Measurements from ENCODE around the gene TMEM121. TPM values are rescaled to one million over a fixed set of nuclear protein-coding genes. Genes with fewer than 3 reads are reported as not detected.
"Not testable (repeated sequence)": the region's sequence is repeated elsewhere in the genome, so short reads cannot be mapped to it uniquely, and the experiment has no call there.

TMEM121 gene
- total RNA-seq, 1 experiment from 2014 or later: 0.36 TPM

GRCh38 chr14:105570482-105570881 is 44.1 kb downstream of the TMEM121 start:
- DNase-seq (ENCODE audit: low read depth): no peak

GRCh38 chr14:105571181-105571951 is 45.0 kb downstream of the TMEM121 start:
- not testable (repeated sequence) for DNase-seq (ENCODE audit: low read depth)

GRCh38 chr14:105572063-105572462 is 45.7 kb downstream of the TMEM121 start:
- not testable (repeated sequence) for DNase-seq (ENCODE audit: low read depth)

GRCh38 chr14:105573841-105574240 is 47.5 kb downstream of the TMEM121 start:
- not testable (repeated sequence) for DNase-seq (ENCODE audit: low read depth)

- not testable (repeated sequence) for DNase-seq (ENCODE audit: low read depth)
These were observed 48.0 kb downstream of the TMEM121 start for GRCh38 chr14:105574411-105574810.

GRCh38 chr14:105575016-105575700 is 48.8 kb downstream of the TMEM121 start:
- DNase-seq (ENCODE audit: low read depth): not testable (repeated sequence)

GRCh38 chr14:105576525-105577088 is 50.2 kb downstream of the TMEM121 start:
- DNase-seq (ENCODE audit: low read depth): no peak

- DNase-seq (ENCODE audit: low read depth): no peak
These were observed 51.0 kb downstream of the TMEM121 start for GRCh38 chr14:105577314-105577861.

GRCh38 chr14:105578070-105578469 is 51.7 kb downstream of the TMEM121 start:
- no peak for DNase-seq (ENCODE audit: low read depth)

- DNase-seq (ENCODE audit: low read depth): not testable (repeated sequence)
These were observed 52.8 kb downstream of the TMEM121 start for GRCh38 chr14:105579221-105579620.

Other genes starting within 250 kb of the TMEM121 start
- 13.7 and 13.9 TPM in 2 replicates for gene BRF1, start 225.6 kb upstream of the TMEM121 start, total RNA-seq (2014; rRNA removed; shearing (Covaris generic))
- gene PACS2, start 211.8 kb upstream of the TMEM121 start, total RNA-seq (2014; rRNA removed; shearing (Covaris generic)): 18.1 and 18.6 TPM in 2 replicates
- not detected in 2 replicates for gene TEX22, start 128.0 kb upstream of the TMEM121 start, total RNA-seq (2014; rRNA removed; shearing (Covaris generic))
- gene MTA1, start 106.8 kb upstream of the TMEM121 start, total RNA-seq (2014; rRNA removed; shearing (Covaris generic)): 15.3 and 18.4 TPM in 2 replicates
- gene CRIP2, start 51.8 kb upstream of the TMEM121 start, total RNA-seq (2014; rRNA removed; shearing (Covaris generic)): 120 and 146 TPM in 2 replicates
- 0.12 TPM in 1 of 2 replicates, not detected in the other for gene CRIP1, start 39.7 kb upstream of the TMEM121 start, total RNA-seq (2014; rRNA removed; shearing (Covaris generic))
- gene TEDC1, start 35.3 kb upstream of the TMEM121 start, total RNA-seq (2014; rRNA removed; shearing (Covaris generic)): 13.7 and 21.0 TPM in 2 replicates

Measured in RPMI7951 (cell line).